ENCODE results near the gene ITM2A. TPM values are rescaled to one million over a fixed set of nuclear protein-coding genes. Genes with fewer than 3 reads are reported as not detected.

The ITM2A gene
- total and polyA plus RNA-seq, 2 of the 4 experiments (the other 2 are of a cell fraction) = not detected

DNA sequence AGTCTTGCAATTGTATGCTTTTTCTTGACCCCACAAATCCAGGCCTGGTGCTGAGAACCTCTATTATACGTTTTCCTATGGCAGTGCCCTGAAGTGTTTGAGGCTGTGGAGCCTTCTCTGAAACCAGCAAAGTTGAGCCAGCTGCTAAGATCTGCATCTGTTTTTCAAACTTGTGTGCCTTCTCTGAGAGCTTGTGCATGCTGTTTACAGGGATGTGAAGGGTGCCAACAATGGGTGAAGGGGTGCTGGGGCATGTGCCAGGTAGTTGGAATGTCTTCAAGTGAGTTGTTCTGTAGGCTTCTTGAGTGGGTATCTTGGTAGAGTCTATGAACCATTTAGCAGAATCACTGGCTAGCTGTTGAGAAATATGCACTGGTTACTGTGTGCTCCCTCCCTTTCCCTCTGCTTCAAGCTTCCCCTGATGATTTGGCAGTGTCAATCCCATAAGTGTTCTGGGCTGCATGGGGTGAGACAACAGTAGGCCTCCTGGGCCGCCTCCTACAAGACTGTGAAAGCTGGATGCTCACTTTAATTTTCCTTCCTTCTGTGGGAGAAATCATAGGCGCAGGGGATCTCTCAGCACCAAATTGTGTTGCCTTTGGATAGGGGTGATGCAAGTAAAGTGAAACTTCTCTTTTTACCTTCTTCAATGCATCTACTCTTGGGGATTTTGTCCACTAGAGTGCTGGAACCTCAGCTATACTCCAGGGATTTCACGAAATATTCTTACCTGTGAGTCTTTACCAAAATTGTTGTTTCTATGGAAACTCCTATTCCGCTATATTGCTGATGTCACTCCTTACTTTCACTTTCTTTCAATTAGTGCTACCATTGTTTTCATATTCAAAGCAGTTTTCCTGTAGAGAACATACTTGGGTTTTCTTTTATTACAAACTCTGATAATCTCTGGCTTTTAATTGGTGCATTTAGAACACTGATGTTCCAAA, 30.0 kb downstream of the ITM2A start:
- in situ Hi-C loops (cut with MboI; ENCODE audit: low sequenced_read_pairs) (no loop called here), dilution Hi-C loops (cut with HindIII; ENCODE audit: low sequenced_read_pairs, unreplicated experiment) (no loop called here), intact Hi-C loops (cut with micrococcal nuclease) (no loop called here)
- DNase-seq = no peak
- Histone ChIP-seq H2BK15ac (ENCODE audit: low read depth, low read length) (no peak overlapping the region), H4K91ac (ENCODE audit: insufficient read depth, low read depth, low read length) (no peak overlapping the region), H3K23ac (ENCODE audit: low read depth, low read length) (no peak overlapping the region), H3K56ac (ENCODE audit: extremely low read depth, insufficient read depth, low read length) (no peak overlapping the region), H3K27ac (ENCODE audit: insufficient read depth, low read length) (no peak overlapping the region), H2BK5ac (ENCODE audit: low read depth, low read length, poor library complexity, severe bottlenecking) (no peak overlapping the region), H3K4ac (ENCODE audit: low read depth, low read length) (no peak overlapping the region), H3K4me3 (ENCODE audit: insufficient read depth, low read depth, low read length) (no peak overlapping the region), H3K4me2 (ENCODE audit: low read depth, low read length) (no peak overlapping the region), H3K9me3 (ENCODE audit: control insufficient read depth, insufficient read depth, low read length) (peaks cover 1% of the 10 kb centered on the region; the same call in 1 of the 2 replicates), H3K27me3 (ENCODE audit: control insufficient read depth, insufficient read depth, low read length) (no peaks in the 10 kb centered on the region), H3K18ac (ENCODE audit: low read depth, low read length) (no peak overlapping the region), H2AFZ (replicated peaks; ENCODE audit: low read length, poor library complexity) (no peak overlapping the region), H4K8ac (ENCODE audit: low read depth in 2 of 2, low read length in 2 of 2) (no peak overlapping the region), H3K79me1 (ENCODE audit: low read depth in 1 of 2, low read length in 2 of 2) (no peaks in the 10 kb centered on the region), H4K20me1 (ENCODE audit: insufficient read depth, low read length) (no peaks in the 10 kb centered on the region), H2BK120ac (ENCODE audit: low read depth, low read length) (no peak overlapping the region), H2AK5ac (ENCODE audit: low read depth, low read length) (no peak overlapping the region), H2AK9ac (replicated peaks; ENCODE audit: low read depth, low read length, poor library complexity) (no peak overlapping the region), H2BK20ac (ENCODE audit: low read depth, low read length) (no peak overlapping the region), H3K9me1 (ENCODE audit: insufficient read depth, low read length) (no peaks in the 10 kb centered on the region), H3K36me3 (ENCODE audit: control insufficient read depth, insufficient read depth, low read length) (no peaks in the 10 kb centered on the region), H3K4me1 (ENCODE audit: control insufficient read depth, insufficient read depth, low read length) (no peaks in the 10 kb centered on the region), H3K14ac (replicated peaks; ENCODE audit: low read depth, low read length) (no peak overlapping the region), H4K5ac (ENCODE audit: low read depth, low read length) (no peak overlapping the region), H3K9ac (ENCODE audit: low read depth, low read length) (no peak overlapping the region)
- ATAC-seq (ENCODE audit: low read depth) = no peak
- BruUV-seq (replicated peaks) = no TSS peak
- ChIA-PET CTCF (no interaction called here), POLR2A (ENCODE audit: unreplicated experiment) (no interaction called here)
- no peak for TF ChIP-seq RCOR1 (IDR thresholded peaks at IDR 0.05; ENCODE audit: insufficient replicate concordance, low read length)
- 0% methylated on average over 1 of the region's 5 CpGs; no CpG with 5 or more reads in 1 of the 2 experiments for WGBS, 2 experiments (ENCODE audit: extremely low coverage in 2 of 2, insufficient read length in 1 of 2)

All from IMR-90 (cell line).